ENCODE results near the gene FBXL7. TPM values are rescaled to one million over a fixed set of nuclear protein-coding genes. Genes with fewer than 3 reads are reported as not detected.
A peak's percentile ranks its signal among the peaks of the same experiment; 100 is the strongest.

The FBXL7 gene
- total and polyA plus RNA-seq, 2 experiments from 2014 or later, result 4.5 to 15.2 TPM

- TF ChIP-seq CREB1 (CRISPR knock-in tag; IDR thresholded peaks at IDR 0.05; ENCODE audit: low read depth) (no peak), REST (IDR thresholded peaks at IDR 0.05; ENCODE audit: unreplicated experiment) (no peak)
These were observed 253.8 kb downstream of the FBXL7 start (continued) for GRCh38 chr5:15753752-15754151.

- ATAC-seq, result no peak
- TF ChIP-seq CREB1 (CRISPR knock-in tag; IDR thresholded peaks at IDR 0.05; ENCODE audit: low read depth) (no peak), EZH2 (IDR thresholded peaks at IDR 0.05; ENCODE audit: low read depth, unreplicated experiment) (no peak), POLR2AphosphoS5 (IDR thresholded peaks at IDR 0.05; ENCODE audit: low read depth) (no peak), ZNF114 (CRISPR knock-in tag; IDR thresholded peaks at IDR 0.05) (no peak), ZNF462 (CRISPR knock-in tag; IDR thresholded peaks at IDR 0.05) (no peak), NANOG (IDR thresholded peaks at IDR 0.05; ENCODE audit: borderline replicate concordance) (no peak), JUNB (IDR thresholded peaks at IDR 0.05; ENCODE audit: unreplicated experiment) (no peak), EZH2phosphoT487 (IDR thresholded peaks at IDR 0.05; ENCODE audit: unreplicated experiment) (no peak), ZNF331 (CRISPR knock-in tag; IDR thresholded peaks at IDR 0.05; ENCODE audit: low read depth) (no peak)
- TF ChIP-seq, protein P1, sequence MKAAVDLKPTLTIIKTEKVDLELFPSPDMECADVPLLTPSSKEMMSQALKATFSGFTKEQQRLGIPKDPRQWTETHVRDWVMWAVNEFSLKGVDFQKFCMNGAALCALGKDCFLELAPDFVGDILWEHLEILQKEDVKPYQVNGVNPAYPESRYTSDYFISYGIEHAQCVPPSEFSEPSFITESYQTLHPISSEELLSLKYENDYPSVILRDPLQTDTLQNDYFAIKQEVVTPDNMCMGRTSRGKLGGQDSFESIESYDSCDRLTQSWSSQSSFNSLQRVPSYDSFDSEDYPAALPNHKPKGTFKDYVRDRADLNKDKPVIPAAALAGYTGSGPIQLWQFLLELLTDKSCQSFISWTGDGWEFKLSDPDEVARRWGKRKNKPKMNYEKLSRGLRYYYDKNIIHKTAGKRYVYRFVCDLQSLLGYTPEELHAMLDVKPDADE (IDR thresholded peaks at IDR 0.05), result no peak
- TF ChIP-seq, protein P2, sequence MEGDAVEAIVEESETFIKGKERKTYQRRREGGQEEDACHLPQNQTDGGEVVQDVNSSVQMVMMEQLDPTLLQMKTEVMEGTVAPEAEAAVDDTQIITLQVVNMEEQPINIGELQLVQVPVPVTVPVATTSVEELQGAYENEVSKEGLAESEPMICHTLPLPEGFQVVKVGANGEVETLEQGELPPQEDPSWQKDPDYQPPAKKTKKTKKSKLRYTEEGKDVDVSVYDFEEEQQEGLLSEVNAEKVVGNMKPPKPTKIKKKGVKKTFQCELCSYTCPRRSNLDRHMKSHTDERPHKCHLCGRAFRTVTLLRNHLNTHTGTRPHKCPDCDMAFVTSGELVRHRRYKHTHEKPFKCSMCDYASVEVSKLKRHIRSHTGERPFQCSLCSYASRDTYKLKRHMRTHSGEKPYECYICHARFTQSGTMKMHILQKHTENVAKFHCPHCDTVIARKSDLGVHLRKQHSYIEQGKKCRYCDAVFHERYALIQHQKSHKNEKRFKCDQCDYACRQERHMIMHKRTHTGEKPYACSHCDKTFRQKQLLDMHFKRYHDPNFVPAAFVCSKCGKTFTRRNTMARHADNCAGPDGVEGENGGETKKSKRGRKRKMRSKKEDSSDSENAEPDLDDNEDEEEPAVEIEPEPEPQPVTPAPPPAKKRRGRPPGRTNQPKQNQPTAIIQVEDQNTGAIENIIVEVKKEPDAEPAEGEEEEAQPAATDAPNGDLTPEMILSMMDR (conservative IDR thresholded peaks at IDR 0.05; ENCODE audit: low read depth in 2 of 2), result no peak
These were observed 257.1 kb downstream of the FBXL7 start for GRCh38 chr5:15757103-15757502.

More at GRCh38 chr5:15757103-15757502, 257.1 kb downstream of the FBXL7 start:
- H3K9me2 ChIP-seq (ENCODE audit: insufficient read depth), result no peaks in the 10 kb centered on the region
- peaks cover 14% of the 10 kb centered on the region; the same call in 2 of the 3 replicates for H3K4me1 Mint-ChIP-seq
- no peaks in the 10 kb centered on the region for H4K20me1 ChIP-seq (replicated peaks; ENCODE audit: insufficient read depth)
- H3K27ac ChIP-seq (ENCODE audit: low read depth), result no peak overlapping the region
- no peaks in the 10 kb centered on the region for H3K36me3 ChIP-seq (ENCODE audit: insufficient read depth)
- no peaks in the 10 kb centered on the region for H3K9me3 Mint-ChIP-seq
- H2AFZ ChIP-seq, result no peak overlapping the region
- H3K4me3 ChIP-seq, result no peak overlapping the region
- no peaks in the 10 kb centered on the region for H3K27me3 Mint-ChIP-seq (ENCODE audit: insufficient read depth, low read depth, poor library complexity)
- H3K4me3 Mint-ChIP-seq, result no peak overlapping the region
- no peaks in the 10 kb centered on the region for H3K27me3 ChIP-seq (ENCODE audit: insufficient read depth)
- no peaks in the 10 kb centered on the region for H3K36me3 Mint-ChIP-seq (ENCODE audit: low read depth)
- H3K4me1 ChIP-seq (ENCODE audit: insufficient read depth), result peaks cover 9% of the 10 kb centered on the region; the same call in 1 of the 2 replicates
- H3F3A ChIP-seq (replicated peaks; ENCODE audit: low read depth), result no peaks in the 10 kb centered on the region
- peaks cover 12% of the 10 kb centered on the region; the same call in 1 of the 2 replicates for H3K79me2 ChIP-seq (replicated peaks; ENCODE audit: insufficient read depth)
- no peak overlapping the region for H3K27ac Mint-ChIP-seq
- peak; percentile 34 for DNase-seq (ENCODE audit: low spot score)
- H3K4me2 ChIP-seq, result no peak overlapping the region
